NCI-H2081 (cell line): ENCODE data around the gene MDK.
A peak's percentile ranks its signal among the peaks of the same experiment; 100 is the strongest.
"Not testable (repeated sequence)": the region's sequence is repeated elsewhere in the genome, so short reads cannot be mapped to it uniquely, and the experiment has no call there.

Experiments
- DNase-seq, 2 experiments: peaks; one replicate each; lab custom pipeline; 2025; lab: John Stamatoyannopoulos, UW

The MDK gene

DNA sequence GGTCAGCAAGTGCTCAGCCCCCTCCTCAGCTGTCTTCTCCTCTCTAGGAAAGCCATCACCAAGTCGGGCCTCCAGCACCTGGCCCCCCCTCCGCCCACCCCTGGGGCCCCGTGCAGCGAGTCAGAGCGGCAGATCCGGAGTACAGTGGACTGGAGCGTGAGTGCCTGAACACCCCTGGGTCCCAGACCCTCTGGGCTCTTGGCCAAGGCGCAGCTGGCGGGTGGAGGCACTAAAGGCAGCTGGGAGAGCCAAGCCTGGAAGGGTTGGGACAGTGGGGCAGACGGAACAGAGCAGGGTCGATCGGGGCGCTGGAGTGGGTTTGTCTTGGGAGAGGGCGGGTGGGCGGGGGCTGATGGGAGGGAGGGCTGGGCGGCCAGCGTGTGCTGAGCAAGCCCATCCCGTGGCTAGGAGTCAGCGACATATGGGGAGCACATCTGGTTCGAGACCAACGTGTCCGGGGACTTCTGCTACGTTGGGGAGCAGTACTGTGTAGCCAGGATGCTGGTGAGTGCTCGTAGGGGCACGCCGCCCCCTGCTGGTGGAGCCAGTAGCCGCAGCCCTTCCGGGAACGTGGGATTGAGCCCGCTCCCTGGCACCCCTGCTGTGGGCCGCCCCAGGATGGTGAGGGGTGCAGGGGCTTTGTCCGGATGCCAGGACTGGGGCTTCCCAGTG lies 14.1 kb upstream of the MDK start:
- DNase-seq = peak; percentile 38 to 48

DNA sequence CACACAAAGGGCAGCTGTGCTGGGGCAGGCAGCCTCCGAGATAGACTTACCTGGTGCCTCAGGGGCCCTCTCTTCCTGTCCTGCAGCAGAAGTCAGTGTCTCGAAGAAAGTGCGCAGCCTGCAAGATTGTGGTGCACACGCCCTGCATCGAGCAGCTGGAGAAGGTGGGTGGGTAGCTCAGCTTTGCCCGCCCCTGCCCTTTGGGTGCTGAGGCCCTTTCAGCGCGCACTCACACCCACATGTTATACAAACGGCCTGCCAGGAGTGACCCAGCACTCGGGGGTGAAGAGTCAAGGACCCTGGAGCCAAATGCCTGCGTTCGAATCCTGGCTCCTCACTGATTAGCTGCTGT lies 13.6 kb upstream of the MDK start:
- no peak for DNase-seq

DNA sequence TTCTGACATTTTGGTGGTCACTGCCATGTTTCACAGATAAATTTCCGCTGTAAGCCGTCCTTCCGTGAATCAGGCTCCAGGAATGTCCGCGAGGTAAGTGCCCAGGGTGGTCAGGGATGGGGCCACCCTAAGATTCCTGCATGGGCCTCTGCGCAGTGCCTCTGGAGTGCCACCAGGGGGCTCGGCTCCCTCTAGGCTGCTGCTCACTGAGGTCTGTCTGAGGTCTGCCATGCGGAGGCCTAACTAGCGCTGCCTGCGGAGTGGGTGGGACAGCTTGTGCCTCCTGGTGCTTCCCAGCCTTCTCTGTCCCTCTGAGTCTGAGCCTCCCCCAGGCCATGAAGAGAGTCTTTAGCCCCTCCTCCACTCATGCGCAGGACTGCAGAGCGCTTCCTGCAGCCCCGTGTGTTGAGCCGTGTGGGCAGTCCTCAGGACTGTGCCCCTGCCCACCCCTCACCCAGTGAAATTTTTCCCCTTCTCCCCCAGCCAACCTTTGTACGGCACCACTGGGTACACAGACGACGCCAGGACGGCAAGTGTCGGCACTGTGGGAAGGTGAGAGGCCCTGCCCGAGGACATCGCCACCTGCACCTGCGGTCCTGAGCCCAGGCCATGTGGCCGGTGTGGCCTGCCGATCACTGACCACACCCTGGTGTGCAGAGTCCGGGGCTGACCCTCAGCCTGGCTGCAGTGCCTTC lies 11.9 kb upstream of the MDK start:
- peak; percentile 73 for DNase-seq

DNA sequence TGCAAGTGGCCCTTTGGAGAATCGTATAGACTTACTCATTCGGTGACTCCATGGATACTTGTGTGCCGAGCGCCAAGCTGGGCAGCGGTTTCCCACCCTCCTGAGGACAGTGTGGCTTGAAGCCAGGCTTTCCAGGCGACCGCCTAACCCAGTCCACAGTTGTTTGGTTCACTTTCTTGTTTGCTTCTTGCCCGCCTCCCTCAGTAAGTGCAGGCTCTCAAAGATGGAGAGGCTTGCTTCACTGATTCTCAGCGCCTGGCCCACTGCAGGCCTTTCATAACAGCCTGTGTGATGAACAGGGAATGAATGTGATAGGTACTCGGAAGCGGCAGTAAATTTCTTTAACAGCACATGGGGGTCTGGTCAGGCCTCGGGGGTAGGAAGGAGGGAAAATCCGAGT lies 11.2 kb upstream of the MDK start:
- DNase-seq = no peak

DNA sequence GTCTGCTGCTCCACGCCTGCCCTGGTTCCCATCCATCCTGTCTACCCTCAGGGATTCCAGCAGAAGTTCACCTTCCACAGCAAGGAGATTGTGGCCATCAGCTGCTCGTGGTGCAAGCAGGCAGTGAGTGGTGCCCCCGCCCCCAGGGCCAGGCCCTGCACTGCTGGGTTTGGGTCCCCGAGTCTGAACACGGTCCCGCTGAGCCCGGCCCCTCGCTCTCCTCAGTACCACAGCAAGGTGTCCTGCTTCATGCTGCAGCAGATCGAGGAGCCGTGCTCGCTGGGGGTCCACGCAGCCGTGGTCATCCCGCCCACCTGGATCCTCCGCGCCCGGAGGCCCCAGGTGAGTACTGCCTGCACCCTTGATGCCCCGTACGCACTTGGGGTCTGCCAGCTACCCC lies 10.2 kb upstream of the MDK start:
- DNase-seq = not testable (repeated sequence)

DNA sequence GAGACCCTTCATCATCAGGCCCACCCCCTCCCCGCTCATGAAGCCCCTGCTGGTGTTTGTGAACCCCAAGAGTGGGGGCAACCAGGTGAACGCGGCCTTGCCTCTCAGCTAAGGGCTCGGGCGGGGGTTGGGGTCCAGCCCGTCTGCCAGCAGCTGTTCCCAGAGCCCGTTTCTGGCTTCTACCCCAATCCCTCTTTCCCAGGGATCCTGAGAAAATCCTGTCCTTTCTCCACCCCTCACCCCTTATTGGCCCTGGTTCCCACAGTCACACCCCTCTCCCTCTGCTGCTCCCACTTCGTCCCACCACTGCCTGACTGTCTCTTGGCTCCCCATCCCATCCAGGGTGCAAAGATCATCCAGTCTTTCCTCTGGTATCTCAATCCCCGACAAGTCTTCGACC lies 9.4 kb upstream of the MDK start:
- DNase-seq = no peak

DNA sequence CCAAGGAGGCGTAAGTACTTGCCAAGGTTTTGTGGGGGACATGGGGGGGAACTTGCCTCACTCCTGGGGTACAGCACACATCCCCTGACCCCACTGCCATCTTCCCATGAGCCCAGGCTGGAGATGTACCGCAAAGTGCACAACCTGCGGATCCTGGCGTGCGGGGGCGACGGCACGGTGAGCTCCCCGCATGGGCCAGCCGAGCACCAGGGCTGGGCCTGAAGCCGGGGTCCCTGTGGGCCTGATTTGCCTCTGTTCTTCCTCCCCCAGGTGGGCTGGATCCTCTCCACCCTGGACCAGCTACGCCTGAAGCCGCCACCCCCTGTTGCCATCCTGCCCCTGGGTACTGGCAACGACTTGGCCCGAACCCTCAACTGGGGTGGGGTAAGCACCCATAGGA lies 9.0 kb upstream of the MDK start:
- DNase-seq = not testable (repeated sequence)

DNA sequence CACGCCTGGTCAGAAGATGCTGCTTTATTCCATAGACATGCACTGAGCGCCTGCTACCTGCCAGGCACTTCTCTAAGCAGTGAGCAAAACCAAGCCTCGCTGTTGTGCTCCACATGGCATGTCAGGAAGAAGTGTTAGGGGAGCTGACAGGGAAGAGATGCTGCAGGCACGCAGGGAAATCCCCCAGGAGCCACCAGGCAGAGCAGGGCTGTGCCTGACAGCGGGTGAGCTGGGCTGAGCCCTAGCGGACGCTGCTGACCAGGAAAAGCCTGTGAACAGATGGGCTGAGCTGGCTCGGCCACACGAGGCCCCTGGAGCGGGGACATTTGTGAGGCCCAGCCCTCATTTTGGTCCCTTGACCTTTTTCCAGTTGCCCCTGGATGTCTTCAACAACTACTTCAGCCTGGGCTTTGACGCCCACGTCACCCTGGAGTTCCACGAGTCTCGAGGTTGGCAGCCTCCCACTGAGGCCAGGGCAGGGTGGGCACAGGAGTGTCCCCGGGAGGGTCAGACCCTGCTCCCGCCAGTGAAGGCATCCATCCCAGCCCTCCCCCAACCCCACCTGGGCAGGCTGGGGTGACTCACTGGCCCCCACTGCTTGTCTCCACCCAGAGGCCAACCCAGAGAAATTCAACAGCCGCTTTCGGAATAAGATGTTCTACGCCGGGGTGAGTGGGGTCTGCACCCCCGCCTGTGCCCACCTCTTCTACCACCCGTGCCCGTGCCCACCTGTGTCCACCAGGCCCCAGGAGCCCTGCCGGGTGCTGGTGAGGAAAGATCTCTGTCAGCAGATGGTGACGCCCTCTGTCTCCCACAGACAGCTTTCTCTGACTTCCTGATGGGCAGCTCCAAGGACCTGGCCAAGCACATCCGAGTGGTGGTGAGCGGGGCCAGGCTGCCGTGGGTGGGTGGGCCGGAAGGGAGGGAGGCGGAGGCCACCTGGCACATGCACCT lies 7.4 kb upstream of the MDK start:
- DNase-seq = no peak

DNA sequence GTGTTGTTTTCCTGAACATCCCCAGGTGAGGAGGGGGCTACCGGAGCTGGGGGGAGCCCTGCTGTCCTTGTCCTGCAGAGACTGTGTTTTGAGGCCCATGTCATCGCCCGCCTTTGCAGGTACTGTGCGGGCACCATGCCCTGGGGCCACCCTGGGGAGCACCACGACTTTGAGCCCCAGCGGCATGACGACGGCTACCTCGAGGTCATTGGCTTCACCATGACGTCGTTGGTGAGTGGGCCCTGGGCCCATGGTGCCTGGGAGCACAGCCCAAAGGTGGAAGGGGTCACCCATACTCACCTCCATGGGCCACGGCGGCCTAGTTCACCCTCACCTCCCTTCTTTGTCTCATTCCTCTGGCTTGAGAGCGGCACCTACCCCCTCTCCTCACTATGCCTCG lies 6.7 kb upstream of the MDK start:
- no peak for DNase-seq

DNA sequence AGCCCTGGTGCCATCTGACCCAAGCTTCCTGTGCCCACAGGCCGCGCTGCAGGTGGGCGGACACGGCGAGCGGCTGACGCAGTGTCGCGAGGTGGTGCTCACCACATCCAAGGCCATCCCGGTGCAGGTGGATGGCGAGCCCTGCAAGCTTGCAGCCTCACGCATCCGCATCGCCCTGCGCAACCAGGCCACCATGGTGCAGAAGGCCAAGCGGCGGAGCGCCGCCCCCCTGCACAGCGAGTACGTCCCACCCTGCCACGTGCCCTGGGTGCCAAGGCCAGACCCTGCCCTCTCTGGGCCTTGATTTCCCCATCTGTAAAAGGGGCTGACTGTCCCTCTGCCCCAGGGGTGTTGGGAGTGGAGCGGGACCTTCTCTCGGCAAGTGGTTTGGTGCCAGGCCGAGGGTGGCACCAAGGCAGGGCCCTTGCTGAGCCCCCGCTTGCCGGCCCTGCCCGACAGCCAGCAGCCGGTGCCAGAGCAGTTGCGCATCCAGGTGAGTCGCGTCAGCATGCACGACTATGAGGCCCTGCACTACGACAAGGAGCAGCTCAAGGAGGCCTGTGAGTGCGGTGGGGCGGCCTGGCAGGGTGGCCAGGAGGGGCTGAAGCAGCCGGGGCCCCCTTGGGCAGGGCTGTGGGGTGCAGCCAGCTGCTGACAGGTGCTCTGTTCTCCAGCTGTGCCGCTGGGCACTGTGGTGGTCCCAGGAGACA lies 5.9 kb upstream of the MDK start:
- no peak for DNase-seq

DNA sequence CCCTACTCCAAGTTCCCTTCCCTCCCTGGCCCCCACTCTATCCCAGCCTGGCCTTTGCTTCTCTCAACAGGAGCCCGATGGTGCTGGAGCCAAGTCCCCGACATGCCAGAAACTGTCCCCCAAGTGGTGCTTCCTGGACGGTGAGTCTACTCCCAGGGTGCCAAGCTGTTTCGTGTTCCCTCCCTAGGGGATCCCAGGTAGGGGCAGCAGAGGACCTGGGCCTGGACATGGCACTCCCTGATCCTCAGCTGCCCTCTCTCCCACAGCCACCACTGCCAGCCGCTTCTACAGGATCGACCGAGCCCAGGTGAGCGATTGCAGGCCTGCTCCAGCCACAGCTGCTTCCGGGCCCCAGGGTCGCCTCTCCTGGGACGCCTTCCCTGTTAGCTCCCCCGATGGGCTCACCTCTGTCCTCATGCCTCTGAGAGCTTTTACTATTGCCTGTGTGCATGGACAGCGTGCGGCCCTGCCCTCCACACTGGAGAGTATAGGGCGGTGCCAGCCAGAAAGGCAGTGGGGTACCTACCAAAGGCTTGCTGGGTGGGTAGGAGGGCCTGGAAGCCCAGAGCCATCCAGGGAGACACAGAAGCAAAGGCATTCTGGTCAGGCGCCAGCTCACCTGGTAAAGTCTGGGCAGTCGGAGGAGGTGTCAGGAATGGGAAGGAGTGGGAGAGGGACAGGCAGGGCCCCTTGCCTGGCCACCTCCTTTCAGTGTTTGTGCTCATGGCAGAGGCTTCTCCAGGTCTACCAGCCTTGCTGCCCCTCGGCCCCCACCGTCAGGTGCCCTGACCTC lies 5.0 kb upstream of the MDK start:
- DNase-seq = no peak

DNA sequence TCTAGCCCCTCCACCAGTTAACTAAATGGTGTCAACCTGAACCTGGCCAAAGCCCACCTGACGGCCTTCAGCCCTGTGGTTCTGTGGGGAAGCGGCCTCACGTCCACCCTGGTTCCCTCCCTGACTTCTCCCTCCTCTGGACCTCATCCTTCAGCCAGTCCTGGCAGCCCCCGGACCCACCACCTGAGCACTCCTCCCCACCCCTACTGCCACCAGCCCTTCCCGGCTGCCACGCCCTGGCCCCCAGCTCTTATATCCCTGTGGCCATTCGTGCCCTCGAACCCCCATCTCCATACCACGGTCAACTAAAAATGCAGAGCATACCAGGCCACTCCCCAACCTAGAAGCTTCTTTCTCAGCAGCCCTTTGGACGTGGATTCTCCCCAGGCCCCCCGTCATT lies 4.2 kb upstream of the MDK start:
- no peak for DNase-seq

DNA sequence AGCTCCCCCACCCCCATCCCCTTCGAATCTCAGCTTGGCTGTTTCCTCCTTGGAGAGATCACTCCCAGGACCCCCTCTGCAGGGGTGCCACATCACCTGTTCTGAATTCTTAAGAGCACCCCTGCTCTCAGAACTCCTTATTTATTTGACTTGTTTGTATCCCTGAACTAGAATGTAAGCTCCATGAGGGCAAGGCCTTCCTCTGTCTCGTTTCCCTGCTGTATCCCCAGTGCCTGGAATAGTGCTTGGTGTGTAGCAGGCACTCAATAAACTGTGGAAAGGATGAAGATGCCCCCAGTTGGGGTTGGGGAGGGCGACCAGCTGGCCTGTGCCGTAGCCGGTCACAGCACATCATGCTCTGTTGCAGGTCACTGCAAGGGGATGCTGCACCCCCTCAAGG lies 3.6 kb upstream of the MDK start:
- no peak for DNase-seq

DNA sequence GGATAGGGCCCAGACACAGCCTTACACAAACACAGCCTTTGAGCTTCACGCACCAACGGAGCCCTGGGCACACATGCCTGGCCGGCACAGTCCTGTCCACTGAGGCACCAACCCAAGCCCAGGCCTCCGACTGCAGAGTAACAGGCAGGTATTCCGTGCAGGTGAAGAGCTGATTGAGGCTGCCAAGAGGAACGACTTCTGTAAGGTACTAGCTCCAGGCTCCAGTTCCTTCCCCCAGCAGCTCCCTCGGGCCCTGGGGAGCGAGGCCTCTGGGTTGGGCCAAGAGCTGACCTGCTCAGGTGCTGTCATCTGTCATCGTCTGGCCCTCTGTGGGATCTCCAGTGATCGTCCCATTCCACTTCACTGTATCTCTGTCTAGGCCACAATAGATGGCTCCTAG lies 3.2 kb upstream of the MDK start:
- no peak for DNase-seq

DNA sequence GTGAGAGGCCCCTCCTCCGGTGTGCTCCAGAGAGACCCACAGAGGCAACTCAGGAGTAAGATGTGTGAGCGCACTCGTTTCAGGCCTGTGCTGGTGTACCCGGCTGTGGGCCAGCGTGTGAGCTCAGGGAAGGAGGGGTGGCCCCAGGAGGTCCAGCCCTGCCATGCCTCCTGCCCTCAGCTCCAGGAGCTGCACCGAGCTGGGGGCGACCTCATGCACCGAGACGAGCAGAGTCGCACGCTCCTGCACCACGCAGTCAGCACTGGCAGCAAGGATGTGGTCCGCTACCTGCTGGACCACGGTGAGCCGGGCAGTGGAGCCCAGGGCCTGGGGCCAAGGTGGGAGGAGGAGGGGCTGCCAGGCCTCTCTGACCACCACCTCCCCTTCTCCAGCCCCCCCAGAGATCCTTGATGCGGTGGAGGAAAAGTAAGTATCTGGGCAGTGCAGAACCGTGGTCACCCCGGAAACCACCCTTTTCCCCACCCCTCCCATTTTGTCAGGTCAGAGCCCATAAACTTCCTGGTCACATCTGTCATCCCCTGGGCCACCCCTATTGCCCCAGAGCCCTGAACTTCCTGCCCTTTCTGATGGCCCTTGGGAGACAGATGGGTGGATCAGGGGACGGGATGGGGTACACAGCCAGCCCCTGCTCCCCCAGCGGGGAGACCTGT lies 2.5 kb upstream of the MDK start:
- DNase-seq = no peak

DNA sequence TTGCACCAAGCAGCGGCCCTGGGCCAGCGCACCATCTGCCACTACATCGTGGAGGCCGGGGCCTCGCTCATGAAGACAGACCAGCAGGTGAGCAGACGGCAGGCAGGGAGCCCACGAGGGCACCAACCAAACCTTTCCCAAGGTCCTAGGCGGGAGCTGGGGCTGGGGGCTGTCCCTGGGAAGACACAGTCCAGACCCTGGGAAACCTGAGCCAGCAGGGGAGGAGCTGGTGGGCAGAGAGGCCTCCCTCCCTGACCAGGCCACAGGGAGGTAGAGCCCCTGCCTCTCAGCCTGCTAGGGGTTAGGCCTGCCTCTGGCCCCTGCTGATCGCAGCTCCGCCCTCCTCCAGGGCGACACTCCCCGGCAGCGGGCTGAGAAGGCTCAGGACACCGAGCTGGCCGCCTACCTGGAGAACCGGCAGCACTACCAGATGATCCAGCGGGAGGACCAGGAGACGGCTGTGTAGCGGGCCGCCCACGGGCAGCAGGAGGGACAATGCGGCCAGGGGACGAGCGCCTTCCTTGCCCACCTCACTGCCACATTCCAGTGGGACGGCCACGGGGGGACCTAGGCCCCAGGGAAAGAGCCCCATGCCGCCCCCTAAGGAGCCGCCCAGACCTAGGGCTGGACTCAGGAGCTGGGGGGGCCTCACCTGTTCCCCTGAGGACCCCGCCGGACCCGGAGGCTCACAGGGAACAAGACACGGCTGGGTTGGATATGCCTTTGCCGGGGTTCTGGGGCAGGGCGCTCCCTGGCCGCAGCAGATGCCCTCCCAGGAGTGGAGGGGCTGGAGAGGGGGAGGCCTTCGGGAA lies 1.8 kb upstream of the MDK start:
- not testable (repeated sequence) for DNase-seq

DNA sequence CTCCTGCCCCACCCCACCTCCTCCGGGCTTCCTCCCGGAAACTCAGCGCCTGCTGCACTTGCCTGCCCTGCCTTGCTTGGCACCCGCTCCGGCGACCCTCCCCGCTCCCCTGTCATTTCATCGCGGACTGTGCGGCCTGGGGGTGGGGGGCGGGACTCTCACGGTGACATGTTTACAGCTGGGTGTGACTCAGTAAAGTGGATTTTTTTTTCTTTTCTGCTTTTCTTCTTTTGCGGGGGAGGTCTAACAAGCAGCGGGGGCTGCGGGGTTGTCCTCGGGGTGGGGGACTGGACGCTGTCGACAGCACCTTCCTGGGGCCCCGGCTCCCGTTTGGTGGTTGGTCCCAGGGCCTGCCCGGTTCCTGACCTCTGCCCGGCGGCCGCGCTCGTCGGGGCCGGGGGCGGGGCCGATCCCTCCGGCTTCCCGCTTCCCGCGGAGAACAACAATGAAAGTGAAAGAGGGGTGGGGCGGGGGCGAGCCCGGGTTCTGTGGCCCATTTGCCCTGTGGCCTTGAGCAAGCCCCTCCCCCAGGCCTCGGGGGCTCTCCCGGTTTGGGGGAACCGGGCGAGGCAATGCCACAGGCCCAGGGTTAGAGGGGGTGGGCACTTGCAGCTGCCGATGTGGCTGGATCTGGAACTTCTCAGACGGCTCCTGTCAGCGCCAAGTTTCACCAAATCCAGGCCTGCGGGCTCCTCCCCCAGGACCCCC lies 975 bp upstream of the MDK start:
- DNase-seq = no peak

DNA sequence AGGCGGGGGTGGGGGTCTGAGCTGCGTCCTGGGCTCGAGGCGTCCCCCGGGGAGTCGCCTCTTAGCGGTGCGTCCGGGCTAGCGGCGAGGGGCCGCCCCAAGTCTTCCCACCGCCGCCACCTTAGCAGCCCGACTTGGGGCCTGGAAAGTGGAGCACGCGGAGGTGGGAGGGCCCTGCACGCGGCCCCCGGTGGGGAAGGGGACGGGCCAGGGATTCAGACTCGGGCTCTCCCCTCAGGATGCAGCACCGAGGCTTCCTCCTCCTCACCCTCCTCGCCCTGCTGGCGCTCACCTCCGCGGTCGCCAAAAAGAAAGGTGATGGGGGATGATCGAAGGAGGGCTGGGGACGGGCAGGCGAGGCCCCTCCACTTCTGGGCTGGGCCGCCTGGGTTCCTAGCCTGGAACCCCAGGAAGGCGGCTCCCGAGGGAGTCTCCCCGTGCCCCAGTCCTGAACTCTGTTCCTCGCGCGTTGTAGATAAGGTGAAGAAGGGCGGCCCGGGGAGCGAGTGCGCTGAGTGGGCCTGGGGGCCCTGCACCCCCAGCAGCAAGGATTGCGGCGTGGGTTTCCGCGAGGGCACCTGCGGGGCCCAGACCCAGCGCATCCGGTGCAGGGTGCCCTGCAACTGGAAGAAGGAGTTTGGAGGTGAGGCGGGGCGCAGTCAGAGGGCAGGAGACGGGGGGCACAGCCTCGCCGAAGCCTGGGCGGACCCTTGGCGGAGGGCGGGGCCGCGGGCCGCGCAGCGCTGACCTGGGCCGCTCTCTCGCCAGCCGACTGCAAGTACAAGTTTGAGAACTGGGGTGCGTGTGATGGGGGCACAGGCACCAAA lies 563 bp downstream of the MDK start:
- DNase-seq = no peak
